Urinary bladder (tissue), 4 donors: ENCODE data around the gene CPA2. TPM values are rescaled to one million over a fixed set of nuclear protein-coding genes. Genes with fewer than 3 reads are reported as not detected.
"Not testable (repeated sequence)": the region's sequence is repeated elsewhere in the genome, so short reads cannot be mapped to it uniquely, and the experiment has no call there.

ENCODE experiments used
- DNase-seq: peaks from one replicate; pipeline ENCODE4 v3.0.0-alpha.2; 2015; ENCODE audit errors: extremely low spot score
- H3K27ac ChIP-seq: one replicate; pipeline ENCODE4 v1.5.1; 2013; ENCODE audit warnings: low read depth, mild to moderate bottlenecking, moderate library complexity
- H3K36me3 ChIP-seq: one replicate; pipeline ENCODE4 v1.6.1; 2013; ENCODE audit warnings: mild to moderate bottlenecking, moderate library complexity; ENCODE audit not compliant: insufficient read depth
- H3K4me1 ChIP-seq: one replicate; pipeline ENCODE4 v1.6.1; 2013; ENCODE audit warnings: mild to moderate bottlenecking, moderate library complexity; ENCODE audit not compliant: insufficient read depth
- H3K4me3 ChIP-seq: one replicate; pipeline ENCODE4 v1.5.1; 2013; ENCODE audit warnings: low read depth, low read length
- WGBS: extraction: QIAGEN DNeasy Blood & Tissue Kit; methylation state at CpG from one replicate; pipeline ENCODE4 v1.1.7; 2013; 5-methylcytosine and 5-hydroxymethylcytosine counted together
- polyA plus RNA-seq: library from polyadenylated mRNA; stranded (reverse); fragments of 200-250 nt; gene quantifications from one replicate; pipeline ENCODE4 v1.2.3, GENCODE V29; 2013
- total RNA-seq: library from RNA; depleted of rRNA; stranded (reverse); fragments of >200 nt; gene quantifications from one replicate; pipeline ENCODE4 v1.2.3, GENCODE V29; 2014
- donor health status: healthy with polysubstance abuse.
- donor health status: healthy.

The CPA2 gene
- total and polyA plus RNA-seq, 2 donors: 0.09 TPM; not detected in 1

DNA sequence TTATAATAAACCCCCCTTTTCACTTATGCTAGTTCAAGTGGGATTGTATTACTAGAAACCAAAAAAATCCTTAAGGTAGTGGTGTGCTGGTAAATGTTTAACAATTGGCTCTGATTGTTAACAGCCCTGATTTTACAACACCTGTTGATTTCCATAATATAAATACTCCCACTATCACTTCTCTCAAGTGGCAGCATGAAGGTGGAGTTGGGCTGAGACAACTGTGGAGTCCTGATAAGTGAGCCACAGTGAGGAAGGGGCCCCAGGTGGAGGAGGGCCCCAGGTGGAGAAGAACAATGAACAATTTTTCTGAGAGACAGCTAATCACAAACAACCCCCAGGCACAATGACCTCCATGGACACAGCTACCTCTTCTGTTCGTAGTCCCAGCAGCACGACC is 32.6 kb upstream of the CPA2 start:
- no peak overlapping the region for H3K4me3 ChIP-seq
- H3K36me3 ChIP-seq: no peaks in the 10 kb centered on the region
- WGBS: 82% methylated on average over 2 of the region's 2 CpGs
- DNase-seq: no peak
- peaks cover under 1% of the 10 kb centered on the region for H3K4me1 ChIP-seq
- no peak overlapping the region for H3K27ac ChIP-seq

DNA sequence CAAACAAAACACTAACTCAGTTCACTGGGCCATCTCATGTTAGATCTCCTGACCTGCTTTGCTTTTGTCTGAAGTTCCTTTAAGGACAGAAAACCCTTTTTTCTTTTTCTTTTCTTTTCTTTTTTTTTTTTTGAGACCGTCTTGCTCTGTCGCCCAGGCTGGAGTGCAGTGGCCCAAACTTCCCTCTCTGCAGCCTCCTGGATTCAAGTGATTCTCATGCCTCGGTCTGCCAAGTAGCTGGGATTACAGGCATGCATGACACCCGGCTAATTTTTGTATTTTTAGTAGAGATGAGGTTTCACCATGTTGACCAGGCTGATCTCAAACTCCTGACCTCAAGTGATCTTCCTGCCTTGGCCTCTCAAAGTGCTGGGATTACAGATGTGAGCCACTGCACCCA is 30.3 kb upstream of the CPA2 start:
- DNase-seq, H3K4me3 ChIP-seq, H3K27ac ChIP-seq, H3K36me3 ChIP-seq, H3K4me1 ChIP-seq: not testable (repeated sequence)
- WGBS: 65% methylated on average over 4 of the region's 4 CpGs

DNA sequence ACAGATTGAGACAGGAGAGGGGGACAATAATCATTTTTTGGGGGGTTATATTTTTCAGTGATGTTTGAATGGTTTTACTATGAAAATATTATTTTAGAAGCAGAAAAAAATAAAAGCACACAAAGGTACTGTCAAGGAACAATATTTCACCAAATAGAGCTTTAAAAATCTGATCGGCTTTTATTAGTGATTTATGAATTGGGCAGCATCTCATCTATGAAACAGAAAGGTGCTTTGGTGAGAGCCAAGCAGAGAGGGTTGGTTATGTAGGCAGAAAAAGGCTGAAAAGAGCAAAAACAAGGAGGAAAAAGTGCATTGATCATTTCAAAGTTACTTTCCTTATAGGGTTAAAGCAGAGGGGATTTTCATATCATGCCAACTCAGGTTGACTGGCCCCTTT is 26.4 kb upstream of the CPA2 start:
- H3K36me3 ChIP-seq: no peaks in the 10 kb centered on the region
- H3K27ac ChIP-seq: no peak overlapping the region
- DNase-seq: no peak
- 93% methylated on average over 1 of the region's 1 CpG for WGBS
- no peak overlapping the region for H3K4me3 ChIP-seq
- H3K4me1 ChIP-seq: no peaks in the 10 kb centered on the region

DNA sequence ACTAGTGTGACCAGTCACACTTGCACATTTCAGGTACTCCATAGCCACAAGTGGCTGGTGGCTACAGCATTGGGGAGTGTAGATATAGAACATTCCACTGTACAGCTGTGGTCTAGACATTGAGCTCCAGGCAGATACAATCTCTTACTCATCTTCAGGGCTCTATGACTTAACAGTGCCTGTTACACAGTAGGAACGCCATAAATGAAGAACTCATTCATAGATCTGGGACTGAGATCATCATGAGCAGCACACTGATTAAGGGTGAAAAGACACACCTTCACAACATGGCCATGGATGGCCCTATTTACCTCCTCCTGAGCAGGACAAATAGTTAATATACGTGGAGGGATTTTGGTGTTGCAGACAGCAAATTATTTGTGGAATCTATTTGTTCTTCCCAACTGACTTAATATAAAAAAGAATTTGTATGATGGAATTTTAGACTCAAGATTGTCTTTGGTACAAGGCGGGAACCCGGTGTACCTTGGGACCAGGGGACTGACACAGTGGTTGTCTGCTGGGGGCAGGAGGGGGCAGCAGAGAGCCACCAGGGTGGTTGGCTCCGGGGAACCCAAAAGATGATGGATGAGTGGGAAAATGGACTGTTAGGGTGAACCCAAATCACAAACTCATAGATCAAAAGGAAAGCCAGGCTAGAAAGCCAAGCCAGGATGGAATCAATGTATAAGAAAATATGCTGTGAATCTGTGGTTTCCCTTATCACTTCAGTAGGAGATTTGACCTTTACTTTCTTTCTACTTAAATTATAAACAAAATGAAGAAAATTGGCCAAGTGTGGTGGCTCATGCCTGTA is 24.3 kb upstream of the CPA2 start:
- Histone ChIP-seq H3K27ac (no peak overlapping the region), H3K4me3 (no peak overlapping the region), H3K4me1 (no peaks in the 10 kb centered on the region), H3K36me3 (no peaks in the 10 kb centered on the region)
- no peak for DNase-seq
- 54% methylated on average over 5 of the region's 5 CpGs for WGBS

DNA sequence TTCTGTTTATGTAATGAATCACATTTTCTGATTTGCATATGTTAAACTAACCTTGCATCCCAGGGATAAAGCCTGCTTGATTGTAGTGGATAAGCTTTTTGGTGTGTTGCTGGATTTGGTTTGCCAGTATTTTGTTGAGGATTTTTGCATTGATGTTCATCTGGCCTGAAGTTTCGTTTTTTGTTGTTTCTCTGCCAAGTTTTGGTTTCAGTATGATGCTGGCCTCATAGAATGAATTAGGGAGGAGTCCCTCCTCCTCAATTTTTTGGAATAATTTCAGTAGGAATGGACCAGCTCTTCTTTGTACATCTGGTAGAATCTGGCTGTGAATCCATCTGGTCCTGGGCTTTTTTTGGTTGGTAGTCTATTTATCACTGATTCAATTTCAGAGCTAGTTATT is 23.2 kb upstream of the CPA2 start:
- H3K4me1 ChIP-seq, H3K4me3 ChIP-seq, H3K27ac ChIP-seq, DNase-seq, H3K36me3 ChIP-seq: not testable (repeated sequence)
- WGBS: 24% methylated on average over 1 of the region's 1 CpG

DNA sequence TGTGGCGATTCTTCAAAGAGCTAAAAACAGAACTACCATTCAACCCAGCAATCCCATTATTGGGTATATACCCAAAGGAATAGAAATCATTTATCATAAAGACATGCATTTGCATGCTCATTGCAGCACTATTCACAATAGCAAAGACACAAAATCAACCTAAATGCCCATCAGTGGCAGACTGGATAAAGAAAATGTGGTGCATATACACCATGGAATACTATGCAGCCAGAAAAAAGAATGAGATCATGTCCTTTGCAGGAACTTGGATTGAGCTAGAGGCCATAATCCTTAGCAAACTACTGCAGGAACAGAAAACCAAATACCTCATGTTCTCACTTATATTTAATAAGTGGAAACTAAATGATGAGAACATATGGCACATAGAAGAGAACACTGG is 20.2 kb upstream of the CPA2 start:
- not testable (repeated sequence) for H3K27ac ChIP-seq, DNase-seq, H3K36me3 ChIP-seq, H3K4me3 ChIP-seq, H3K4me1 ChIP-seq
- 92% methylated on average over 1 of the region's 1 CpG for WGBS

DNA sequence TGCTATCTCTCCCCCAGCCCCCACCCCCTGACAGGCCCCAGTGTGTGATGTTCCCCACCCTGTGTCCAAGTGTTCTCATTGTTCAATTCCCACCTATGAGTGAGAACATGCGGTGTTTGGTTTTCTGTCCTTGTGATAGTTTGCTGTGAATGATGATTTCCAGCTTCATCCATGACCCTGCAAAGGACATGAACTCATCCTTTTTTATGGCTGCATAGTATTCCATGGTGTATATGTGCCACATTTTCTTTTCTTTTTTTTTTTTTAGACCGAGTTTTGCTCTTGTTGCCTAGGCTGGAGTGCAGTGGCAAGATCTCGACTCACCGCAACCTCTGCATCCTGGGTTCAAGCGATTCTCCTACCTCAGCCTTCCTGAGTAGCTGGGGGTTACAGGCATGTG is 17.8 kb upstream of the CPA2 start:
- not testable (repeated sequence) for DNase-seq, H3K36me3 ChIP-seq, H3K4me3 ChIP-seq, H3K27ac ChIP-seq, H3K4me1 ChIP-seq
- 97% methylated on average over 5 of the region's 5 CpGs for WGBS

DNA sequence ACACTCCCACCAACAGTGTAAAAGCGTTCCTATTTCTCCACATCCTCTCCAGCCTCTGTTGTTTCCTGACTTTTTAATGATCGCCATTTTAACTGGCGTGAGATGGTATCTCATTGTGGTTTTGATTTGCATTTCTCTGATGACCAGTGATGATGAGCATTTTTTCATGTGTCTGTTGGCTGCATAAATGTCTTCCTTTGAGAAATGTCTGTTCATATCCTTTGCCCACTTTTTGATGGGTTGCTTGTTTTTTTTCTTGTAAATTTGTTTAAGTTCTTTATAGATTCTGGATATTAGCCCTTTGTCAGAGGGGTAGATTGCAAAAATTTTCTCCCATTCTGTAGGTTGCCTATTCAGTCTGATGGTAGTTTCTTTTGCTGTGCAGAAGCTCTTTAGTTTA is 17.0 kb upstream of the CPA2 start:
- not testable (repeated sequence) for DNase-seq, H3K36me3 ChIP-seq, H3K4me3 ChIP-seq, H3K27ac ChIP-seq, H3K4me1 ChIP-seq
- WGBS: 92% methylated on average over 3 of the region's 3 CpGs

DNA sequence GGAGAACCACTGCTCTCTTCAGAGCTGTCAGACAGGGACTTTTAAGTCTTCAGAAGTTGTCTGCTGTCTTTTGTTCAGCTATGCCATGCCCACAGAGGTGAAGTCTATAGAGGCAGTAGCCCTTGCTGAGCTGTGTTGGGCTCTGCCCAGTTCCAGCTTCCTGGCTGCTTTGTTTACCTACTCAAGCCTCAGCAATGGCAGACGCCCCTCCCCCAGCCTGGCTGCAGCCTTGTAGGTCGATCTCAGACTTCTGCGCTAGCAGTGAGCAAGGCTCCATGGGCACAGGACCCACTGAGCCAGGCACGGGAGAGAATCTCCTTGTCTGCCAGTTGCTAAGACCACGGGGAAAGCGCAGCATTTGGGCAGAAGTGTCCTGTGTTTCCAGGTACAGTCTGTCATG is 12.1 kb upstream of the CPA2 start:
- 84% methylated on average over 6 of the region's 6 CpGs for WGBS
- DNase-seq: no peak
- Histone ChIP-seq H3K4me1 (no peaks in the 10 kb centered on the region), H3K4me3 (no peak overlapping the region), H3K36me3 (no peaks in the 10 kb centered on the region), H3K27ac (no peak overlapping the region)

DNA sequence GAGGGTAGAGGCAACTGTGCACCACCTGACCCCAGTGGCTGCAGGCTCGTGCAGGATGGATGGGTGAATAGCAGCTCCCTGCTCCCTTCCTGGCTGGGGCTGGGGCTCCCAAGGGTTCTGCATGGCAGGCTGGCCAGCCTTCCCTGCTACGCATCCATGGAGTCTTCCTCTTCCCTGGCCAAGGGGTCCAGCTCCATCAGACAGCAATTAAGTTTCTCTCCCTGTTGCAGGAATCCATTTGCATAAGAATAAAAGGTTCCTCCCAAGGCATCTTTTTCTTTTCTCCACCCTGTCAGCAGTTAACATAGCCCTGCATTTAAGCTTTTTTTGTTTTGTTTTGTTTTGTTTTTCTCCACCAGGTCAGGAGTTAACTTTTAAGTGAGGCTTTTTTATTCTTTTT is 10.0 kb upstream of the CPA2 start:
- DNase-seq: no peak
- no peaks in the 10 kb centered on the region for H3K36me3 ChIP-seq
- WGBS: 88% methylated on average over 2 of the region's 2 CpGs
- H3K27ac ChIP-seq: no peak overlapping the region
- no peaks in the 10 kb centered on the region for H3K4me1 ChIP-seq
- no peak overlapping the region for H3K4me3 ChIP-seq

DNA sequence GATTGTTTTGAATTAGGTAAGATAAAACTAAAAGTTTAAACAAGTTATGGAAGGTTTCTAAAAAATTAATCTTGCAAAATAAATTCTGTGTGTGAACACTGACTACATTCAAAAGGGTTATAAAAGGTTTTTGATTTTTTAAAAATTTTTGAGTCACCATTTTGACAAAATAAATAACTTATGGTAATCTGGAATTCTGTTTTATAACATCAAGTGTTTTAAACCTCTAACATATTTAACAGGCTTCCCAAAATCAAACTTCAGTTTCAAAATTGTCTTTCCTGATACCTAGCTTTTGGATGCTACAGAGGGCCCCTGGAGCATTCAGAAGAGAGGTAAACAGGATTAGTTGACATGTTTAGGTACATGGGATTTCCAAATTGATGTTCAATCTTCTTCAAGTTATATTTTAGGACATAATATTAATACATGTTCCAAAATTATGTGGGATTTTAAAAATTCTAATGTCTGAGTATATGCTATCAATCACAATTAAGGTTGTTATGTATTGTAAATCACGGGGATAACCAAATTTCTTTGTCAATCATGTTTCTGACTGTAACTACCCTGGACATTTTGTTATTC is 8.1 kb upstream of the CPA2 start:
- no peaks in the 10 kb centered on the region for H3K36me3 ChIP-seq
- no peaks in the 10 kb centered on the region for H3K4me1 ChIP-seq
- DNase-seq: no peak

DNA sequence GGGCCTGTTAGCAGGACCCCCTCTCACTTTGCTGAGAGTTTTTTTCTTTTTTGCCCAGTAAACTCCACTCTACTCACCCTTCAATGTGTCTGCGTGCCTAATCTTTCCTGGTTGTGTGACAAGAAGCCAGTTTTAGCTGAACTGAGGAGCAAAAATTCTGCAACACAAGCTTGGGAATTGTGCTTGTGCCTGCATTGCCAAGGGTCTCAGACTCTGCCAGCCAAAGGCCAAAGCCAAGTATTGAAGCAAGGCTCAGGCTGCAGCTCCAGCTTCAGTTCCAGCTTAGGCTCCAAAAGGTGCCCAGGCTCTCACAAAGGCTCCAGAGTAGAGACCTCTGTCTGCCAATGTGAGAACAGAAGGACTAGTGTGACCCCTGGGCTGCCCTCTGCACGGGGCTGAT is 4.2 kb upstream of the CPA2 start:
- no peaks in the 10 kb centered on the region for H3K36me3 ChIP-seq
- 67% methylated on average over 2 of the region's 2 CpGs for WGBS

More for the DNA sequence above, 8.1 kb upstream of the CPA2 start:
- H3K4me3 ChIP-seq: no peak overlapping the region
- 77% methylated on average over 1 of the region's 1 CpG for WGBS
- H3K27ac ChIP-seq: no peak overlapping the region

DNA sequence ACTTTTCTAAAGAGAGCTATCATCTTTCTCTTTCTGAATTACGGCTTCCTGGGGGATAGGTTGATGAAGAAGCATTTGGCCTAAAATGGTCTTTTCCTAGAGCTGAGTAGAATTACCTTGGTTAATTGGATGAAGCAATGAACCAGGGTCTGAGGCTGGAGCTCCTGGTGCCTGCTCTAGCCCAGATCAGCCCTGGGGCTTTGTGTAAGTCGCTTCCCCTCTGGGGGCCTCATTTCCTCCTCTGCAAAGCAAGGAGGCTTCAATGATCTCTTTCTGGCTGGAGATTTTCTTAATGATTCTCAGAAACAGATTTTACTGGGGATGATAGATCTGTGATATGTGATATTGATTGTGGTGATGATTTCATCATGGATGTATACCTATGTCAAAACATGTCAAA is 3.5 kb upstream of the CPA2 start:
- Histone ChIP-seq H3K27ac (no peak overlapping the region), H3K4me1 (no peaks in the 10 kb centered on the region), H3K4me3 (no peak overlapping the region), H3K36me3 (no peaks in the 10 kb centered on the region)
- no peak for DNase-seq
- WGBS: 86% methylated on average over 2 of the region's 2 CpGs

More for the DNA sequence above, 4.2 kb upstream of the CPA2 start:
- H3K4me1 ChIP-seq: no peaks in the 10 kb centered on the region
- DNase-seq: no peak
- no peak overlapping the region for H3K27ac ChIP-seq
- H3K4me3 ChIP-seq: no peak overlapping the region

DNA sequence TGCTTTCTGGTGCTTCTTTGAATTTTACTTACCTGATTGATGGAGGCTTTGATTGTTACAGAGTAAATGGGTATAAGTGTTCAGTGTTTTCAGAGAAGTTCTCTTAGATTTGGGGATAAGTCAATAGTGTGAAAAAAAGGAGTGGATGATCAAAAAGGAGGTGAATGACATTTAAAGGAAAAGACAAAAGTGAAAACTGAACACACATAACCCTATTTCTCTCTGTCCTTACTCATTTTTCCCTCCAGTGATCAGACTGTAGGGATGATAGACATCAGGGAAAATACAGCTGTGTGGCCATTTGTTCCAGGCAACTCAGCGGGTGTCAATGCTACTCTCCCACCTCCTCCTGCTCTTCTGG is 278 bp downstream of the CPA2 start:
- 92% methylated on average over 1 of the region's 1 CpG for WGBS
- Histone ChIP-seq H3K4me1 (no peaks in the 10 kb centered on the region), H3K4me3 (no peak overlapping the region), H3K36me3 (no peaks in the 10 kb centered on the region), H3K27ac (no peak overlapping the region)
- DNase-seq: no peak
